Measurements from ENCODE around the gene MAEA.

Gene MAEA

DNA sequence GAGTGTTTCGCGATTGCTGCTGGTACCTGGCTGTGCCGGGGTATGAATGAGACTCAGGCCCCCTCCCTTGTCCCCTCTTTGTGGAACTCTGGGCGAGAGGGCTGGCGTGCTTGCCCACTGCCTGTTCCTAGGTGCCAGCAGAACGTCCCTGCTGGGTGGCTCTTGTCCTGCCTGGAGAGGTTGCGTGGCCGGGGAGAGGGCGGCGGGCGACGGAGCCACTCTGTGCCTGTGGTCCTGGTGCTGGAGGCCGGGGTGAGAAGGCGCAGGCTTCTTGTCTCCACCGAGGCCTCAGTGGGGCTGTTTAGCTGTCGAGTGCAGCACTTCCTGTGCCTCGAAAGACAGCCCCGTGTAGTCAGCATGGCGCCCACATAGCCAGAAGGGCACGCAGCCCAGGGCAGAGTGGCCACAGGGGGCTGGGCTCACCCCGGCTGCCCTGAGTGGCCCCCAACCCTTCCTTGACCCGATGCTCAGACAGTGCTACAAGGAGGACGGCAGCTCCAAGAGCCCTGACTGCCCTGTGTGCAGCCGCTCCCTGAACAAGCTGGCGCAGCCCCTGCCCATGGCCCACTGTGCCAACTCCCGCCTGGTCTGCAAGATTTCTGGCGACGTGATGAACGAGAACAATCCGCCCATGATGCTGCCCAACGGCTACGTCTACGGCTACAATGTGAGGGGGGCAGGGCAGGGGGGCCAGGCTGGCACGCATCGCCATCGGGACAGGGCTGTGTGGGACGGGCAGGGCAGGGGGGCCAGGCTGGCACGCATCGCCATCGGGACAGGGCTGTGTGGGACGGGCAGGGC is 48.5 kb downstream of the MAEA start:
- H3K4me3 ChIP-seq (replicated peaks in 1 of 2; ENCODE audit: low read depth in 2 of 2, low read length in 2 of 2), result no peak overlapping the region
- DNase-seq (ENCODE audit: low read depth in 2 of 2), result no peak
- no peak for TF ChIP-seq CTCF (IDR thresholded peaks at IDR 0.05; ENCODE audit: low read depth, low read length)

- TF ChIP-seq CTCF (IDR thresholded peaks at IDR 0.05; ENCODE audit: low read depth, low read length), result no peak
- DNase-seq (ENCODE audit: low read depth in 2 of 2), result no peak
- no peak overlapping the region for H3K4me3 ChIP-seq (replicated peaks in 1 of 2; ENCODE audit: low read depth in 2 of 2, low read length in 2 of 2)
These were observed 49.2 kb downstream of the MAEA start for GRCh38 chr4:1338752-1339414.

GRCh38 chr4:1339489-1339888 is 49.8 kb downstream of the MAEA start:
- TF ChIP-seq CTCF (IDR thresholded peaks at IDR 0.05; ENCODE audit: low read depth, low read length), result no peak
- no peak for DNase-seq (ENCODE audit: low read depth in 2 of 2)
- H3K4me3 ChIP-seq (replicated peaks in 1 of 2; ENCODE audit: low read depth in 2 of 2, low read length in 2 of 2), result no peak overlapping the region

- H3K4me3 ChIP-seq (replicated peaks in 1 of 2; ENCODE audit: low read depth in 2 of 2, low read length in 2 of 2), result no peak overlapping the region
- DNase-seq (ENCODE audit: low read depth in 2 of 2), result no peak
- no peak for TF ChIP-seq CTCF (IDR thresholded peaks at IDR 0.05; ENCODE audit: low read depth, low read length)
These were observed 50.6 kb downstream of the MAEA start for GRCh38 chr4:1340181-1340747.

- no peak for TF ChIP-seq CTCF (IDR thresholded peaks at IDR 0.05; ENCODE audit: low read depth, low read length)
These were observed 51.2 kb downstream of the MAEA start for GRCh38 chr4:1340861-1341260.

GRCh38 chr4:1342003-1342402 is 52.3 kb downstream of the MAEA start:
- DNase-seq (ENCODE audit: low read depth in 2 of 2), result no peak
- TF ChIP-seq CTCF (IDR thresholded peaks at IDR 0.05; ENCODE audit: low read depth, low read length), result no peak
- no peak overlapping the region for H3K4me3 ChIP-seq (replicated peaks in 1 of 2; ENCODE audit: low read depth in 2 of 2, low read length in 2 of 2)

More at GRCh38 chr4:1340861-1341260, 51.2 kb downstream of the MAEA start:
- DNase-seq (ENCODE audit: low read depth in 2 of 2), result no peak
- H3K4me3 ChIP-seq (replicated peaks in 1 of 2; ENCODE audit: low read depth in 2 of 2, low read length in 2 of 2), result no peak overlapping the region

Measured in cardiac fibroblast (primary cell).